Endothelial cell of coronary artery (primary cell): Measurements from ENCODE around the gene ACKR2. TPM values are rescaled to one million over a fixed set of nuclear protein-coding genes. Genes with fewer than 3 reads are reported as not detected.

Source experiments
- total RNA-seq: library from RNA; depleted of rRNA; stranded (reverse); fragments of >200 nt; gene quantifications from 2 replicates; pipeline ENCODE4 v1.2.3, GENCODE V29; 2014

Gene ACKR2, protein sequence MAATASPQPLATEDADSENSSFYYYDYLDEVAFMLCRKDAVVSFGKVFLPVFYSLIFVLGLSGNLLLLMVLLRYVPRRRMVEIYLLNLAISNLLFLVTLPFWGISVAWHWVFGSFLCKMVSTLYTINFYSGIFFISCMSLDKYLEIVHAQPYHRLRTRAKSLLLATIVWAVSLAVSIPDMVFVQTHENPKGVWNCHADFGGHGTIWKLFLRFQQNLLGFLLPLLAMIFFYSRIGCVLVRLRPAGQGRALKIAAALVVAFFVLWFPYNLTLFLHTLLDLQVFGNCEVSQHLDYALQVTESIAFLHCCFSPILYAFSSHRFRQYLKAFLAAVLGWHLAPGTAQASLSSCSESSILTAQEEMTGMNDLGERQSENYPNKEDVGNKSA
- total RNA-seq: 0.18 TPM in 1 of 2 replicates, not detected in the other

DNA sequence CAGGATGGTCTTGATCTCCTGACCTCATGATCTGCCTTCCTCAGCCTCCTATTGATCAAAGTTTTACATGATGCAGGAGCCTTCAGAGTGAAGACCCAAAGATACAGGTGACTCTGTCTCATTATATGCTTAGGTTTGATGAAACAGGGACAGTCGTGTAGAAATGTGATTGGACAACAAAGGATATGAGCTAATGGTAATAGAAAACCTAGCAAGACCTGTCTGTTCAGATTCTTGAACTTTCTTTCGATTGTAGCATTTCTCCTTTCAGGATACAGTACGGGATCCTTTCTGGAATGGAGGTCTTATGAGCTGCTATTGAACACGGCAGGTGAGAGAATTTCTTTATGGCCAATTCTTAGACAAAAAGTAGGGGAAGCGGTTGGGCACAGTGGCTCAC is at the start of gene ACKR2:
TSS of gene ACKR2 (plus strand) at position 244 of the 400 bp plus-strand sequence. CDS start 55,058 bp downstream, outside the sequence.

DNA sequence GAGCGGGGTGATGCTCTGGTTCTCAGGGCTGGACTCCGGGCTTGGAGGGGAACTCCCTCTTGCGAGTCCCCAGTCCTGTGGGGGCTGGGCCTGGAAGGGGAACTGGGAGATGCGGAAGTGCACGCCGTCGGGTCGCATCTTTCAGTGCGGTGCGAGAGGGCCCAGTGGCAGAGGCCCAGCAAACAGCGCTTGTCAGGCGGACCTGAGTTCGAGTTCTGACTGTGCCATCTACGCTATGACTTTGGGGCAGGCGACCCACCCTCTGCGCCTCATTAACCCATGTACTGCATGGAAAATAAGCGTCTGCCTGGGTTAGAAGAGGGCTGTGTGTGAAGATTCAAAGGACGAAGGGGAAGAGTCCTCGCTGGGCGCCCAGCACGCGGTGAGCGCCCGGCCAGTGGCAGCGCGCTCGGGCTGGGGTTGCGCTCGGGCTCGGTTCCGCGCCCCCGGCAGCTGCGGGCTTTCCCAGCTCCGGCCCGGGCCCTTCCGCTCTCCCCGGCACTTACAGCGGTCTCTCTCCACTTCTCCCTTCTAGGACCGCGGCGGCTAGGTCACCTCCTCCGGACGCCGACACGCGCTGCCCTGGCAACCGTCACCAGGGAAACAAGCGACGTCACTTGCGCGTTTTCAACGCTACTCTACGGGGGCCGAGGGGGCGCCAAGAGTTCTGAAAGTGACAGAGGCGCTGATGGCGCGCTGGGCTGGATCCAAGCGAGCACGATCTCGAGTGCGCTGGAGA is 36.4 kb upstream of the ACKR2 start, which contains the start of gene CCDC13:
TSS of gene CCDC13 (minus strand) at position 584 of the 739 bp plus-strand sequence. CDS start 14,908 bp downstream, outside the sequence.

DNA sequence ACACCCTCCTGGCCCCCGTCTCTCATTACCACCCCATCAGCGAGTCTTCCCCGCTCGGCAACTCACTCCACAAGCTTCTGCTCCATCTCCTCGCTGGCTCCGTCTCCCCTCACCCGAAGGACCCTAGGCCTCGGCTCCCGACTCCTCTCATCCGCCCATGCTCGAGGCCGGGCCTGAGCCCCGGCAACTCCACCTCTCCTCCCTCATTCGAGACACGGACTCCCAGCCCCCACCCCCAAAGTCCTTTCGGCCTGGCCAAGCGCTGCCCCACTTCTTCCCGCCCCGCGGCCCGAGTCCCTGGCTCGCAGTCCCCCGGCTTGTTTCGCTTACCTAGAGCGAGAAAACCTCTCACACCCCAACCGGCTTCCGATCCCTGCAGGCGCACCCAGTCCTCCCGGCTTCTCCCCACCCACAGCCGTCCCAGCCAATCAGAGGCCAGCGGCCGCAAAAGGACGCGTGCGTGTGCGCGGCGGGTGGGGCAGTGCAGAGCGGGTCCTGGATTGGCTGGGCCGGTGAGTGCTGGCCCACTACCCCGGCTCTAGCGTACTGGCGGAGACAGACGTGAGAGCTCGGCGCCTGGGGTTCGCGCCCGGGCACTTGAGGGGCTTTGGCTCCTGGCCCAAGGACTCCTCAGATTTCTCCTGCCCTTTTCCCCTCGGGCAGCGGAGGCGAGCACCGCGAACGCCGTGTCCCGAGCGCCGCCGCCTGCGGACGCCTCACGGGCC is 5.0 kb upstream of the ACKR2 start, which contains the start of gene HIGD1A:
TSS of gene HIGD1A (minus strand) at position 385 of the 725 bp plus-strand sequence. CDS start 10,237 bp downstream, outside the sequence.

GRCh38 chr3:42875325-42876151 is 66.3 kb downstream of the ACKR2 start, which contains the start of gene CYP8B1:
Gene CYP8B1 (minus strand): TSS chr3:42875879. CDS start chr3:42875816, 63 bp downstream.

GRCh38 chr3:42906070-42906847 is 97.0 kb downstream of the ACKR2 start, which contains the start of gene ZNF662:
Gene ZNF662 (plus strand): TSS chr3:42906142. CDS start chr3:42908115, 1,973 bp downstream.

Other genes starting within 250 kb of the ACKR2 start
- 56.2 and 58.3 TPM in 2 replicates for gene SEC22C, start 227.5 kb upstream of the ACKR2 start, total RNA-seq
- 26.5 and 38.3 TPM in 2 replicates for gene SS18L2, start 218.6 kb upstream of the ACKR2 start, total RNA-seq
- 50.3 and 63.1 TPM in 2 replicates for gene NKTR, start 208.8 kb upstream of the ACKR2 start, total RNA-seq
- gene ZBTB47, start 155.7 kb upstream of the ACKR2 start, total RNA-seq: 16.2 and 28.0 TPM in 2 replicates
- gene KLHL40, start 123.9 kb upstream of the ACKR2 start, total RNA-seq: not detected in 2 replicates
- not detected in 2 replicates for gene HHATL, start 106.6 kb upstream of the ACKR2 start, total RNA-seq
- gene CCDC13, start 36.2 kb upstream of the ACKR2 start, total RNA-seq: 0.38 and 0.54 TPM in 2 replicates
- 109 and 125 TPM in 2 replicates for gene HIGD1A, start 5.0 kb upstream of the ACKR2 start, total RNA-seq
- not detected in 2 replicates for gene CYP8B1, start 66.4 kb downstream of the ACKR2 start, total RNA-seq
- gene ZNF662, start 96.7 kb downstream of the ACKR2 start, total RNA-seq: 0.36 and 1.6 TPM in 2 replicates
- 0.38 TPM in 1 of 2 replicates, not detected in the other for gene GASK1A, start 169.9 kb downstream of the ACKR2 start, total RNA-seq